ENCODE measurements around the gene SPATA32.
A peak's percentile ranks its signal among the peaks of the same experiment; 100 is the strongest.

SPATA32 gene

DNA sequence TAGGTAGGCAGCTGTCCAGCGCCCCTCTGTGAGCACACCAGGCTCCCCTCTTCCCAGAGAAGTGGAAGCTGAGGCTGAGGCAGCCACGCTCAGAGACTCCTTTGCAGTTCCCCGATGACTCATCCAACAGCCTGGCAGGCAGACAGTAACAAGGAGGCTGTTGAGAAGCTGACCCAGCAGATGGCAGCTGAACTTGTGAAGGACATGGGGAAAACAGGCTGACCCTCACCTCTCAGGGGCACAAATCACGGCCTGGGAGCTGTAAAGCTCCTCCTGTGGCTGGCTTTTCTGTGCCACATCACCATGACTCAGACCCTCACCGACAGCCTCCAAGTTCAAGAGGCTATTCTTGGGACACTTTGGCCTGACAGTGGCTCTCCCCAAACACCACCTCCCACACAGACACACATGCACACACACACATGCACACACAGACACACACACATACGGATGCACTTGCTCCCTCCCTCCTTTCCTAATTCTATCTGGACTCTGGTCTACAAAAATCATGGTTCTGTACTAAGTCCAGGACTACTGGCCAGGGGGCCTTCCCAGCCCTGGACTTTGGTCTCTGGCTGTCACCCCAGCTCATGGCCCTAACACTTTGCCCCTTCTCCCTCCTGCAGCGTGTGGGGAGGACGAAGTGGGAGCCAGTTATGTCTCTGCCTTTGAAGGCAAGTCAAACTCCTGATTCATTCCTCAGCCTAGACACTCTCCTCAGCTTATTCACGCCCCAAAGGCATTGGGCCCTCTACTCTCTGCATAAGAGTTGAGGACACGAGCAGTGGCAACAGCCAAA is 31.7 kb upstream of the SPATA32 start:
- DNase-seq (ENCODE audit: low read depth in 2 of 2): no peak

GRCh38 chr17:45292696-45293412 is 31.0 kb upstream of the SPATA32 start:
- no peak for DNase-seq (ENCODE audit: low read depth in 2 of 2)

DNA sequence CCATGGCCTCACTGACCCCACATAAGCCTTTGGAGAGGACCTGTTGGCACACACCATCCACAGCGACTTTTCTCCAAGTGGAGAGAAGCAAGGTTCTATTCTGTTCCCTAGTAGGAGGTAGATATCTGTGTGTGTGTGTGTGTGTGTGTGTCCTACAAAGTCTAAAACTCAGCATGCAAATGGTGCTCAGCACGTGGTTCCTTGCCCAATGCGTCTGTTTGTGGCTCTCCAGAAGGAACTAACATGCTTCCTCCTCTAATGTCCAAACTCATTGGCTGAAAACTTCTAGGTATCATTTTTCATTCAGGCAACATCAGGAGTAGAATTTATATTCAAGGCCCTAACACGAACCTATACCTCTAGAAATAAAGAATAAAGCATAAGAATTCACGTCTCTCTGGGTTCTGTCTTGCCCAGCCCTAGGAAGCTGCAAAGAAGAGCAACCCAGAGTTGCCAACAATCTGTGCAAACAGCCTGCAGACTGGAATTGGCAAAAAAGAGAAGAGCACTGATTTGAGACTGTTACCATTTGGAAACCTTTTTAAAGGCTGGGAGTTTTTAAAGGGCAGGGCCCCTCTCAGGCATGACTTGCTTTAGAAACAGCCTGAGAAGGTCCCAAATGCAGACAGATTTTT is 29.4 kb upstream of the SPATA32 start:
- no peak for DNase-seq (ENCODE audit: low read depth in 2 of 2)

DNA sequence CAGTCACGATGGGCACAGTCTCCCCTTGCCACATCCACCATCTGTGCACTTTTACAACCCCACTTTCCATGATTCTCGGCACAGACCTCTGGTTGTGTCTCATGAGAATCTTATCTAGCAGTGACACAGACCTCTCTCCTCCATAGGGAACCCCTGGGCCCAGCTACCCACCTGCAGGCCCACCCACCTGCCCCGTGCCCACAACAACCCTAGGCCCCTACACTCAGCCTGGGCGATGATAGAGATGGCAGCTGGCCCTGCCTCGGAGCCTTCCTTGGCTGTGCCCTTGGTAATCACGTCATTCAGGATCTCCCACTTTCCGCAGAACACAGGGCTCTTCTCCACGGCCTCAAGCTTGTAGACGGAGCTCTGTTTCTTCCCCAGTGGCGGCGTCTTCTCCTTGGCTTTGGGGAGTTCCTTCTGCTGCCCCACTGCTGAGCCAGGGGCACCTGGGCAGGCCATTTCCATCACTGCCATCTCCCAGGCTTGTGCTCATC is 28.4 kb upstream of the SPATA32 start:
- DNase-seq (ENCODE audit: low read depth in 2 of 2): no peak

GRCh38 chr17:45289301-45290268 is 27.7 kb upstream of the SPATA32 start:
- DNase-seq (ENCODE audit: low read depth in 2 of 2): no peak

DNA sequence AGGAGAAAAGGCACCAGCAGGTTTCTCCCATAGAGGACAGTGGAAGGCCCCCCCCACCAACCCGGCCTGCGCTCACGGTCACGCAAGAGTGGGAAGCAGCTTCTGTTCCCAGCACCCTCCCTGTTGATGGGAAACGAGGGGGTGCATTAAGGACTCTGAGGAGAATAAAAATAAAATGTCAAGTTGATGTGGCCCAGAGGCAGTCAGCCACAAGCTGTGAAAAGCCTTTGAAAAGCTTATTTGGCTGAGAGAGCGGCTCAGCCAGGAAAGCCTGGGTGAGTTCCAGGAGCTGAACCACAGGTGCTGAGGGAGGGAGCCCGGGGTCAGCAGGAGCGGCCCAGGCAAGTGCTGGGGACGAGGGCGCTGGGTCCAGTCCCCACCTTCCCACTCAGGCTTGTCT is 26.9 kb upstream of the SPATA32 start:
- DNase-seq (ENCODE audit: low read depth in 2 of 2): no peak

GRCh38 chr17:45287526-45288500 is 25.9 kb upstream of the SPATA32 start:
- DNase-seq (ENCODE audit: low read depth in 2 of 2): no peak

DNA sequence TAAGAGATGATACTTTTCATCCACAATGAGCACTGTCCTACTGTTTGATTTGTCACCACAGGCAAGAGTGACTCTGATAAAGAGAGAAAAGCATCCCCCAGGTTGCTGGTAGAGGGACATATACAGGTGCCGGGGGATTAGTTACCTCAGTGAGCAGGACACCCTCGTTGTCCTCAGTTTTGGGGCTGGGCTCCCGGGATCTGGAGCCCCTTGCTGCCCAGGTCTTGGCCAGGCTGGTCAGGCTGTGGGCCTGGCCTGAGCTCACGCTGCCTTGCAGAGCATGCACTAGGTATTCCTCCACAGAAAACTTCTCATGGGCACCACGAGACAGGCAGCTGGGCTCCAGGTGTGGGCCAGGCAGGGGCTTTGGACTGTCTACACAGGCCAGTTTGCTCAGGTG is 24.4 kb upstream of the SPATA32 start:
- DNase-seq (ENCODE audit: low read depth in 2 of 2): no peak

- DNase-seq (ENCODE audit: low read depth in 2 of 2): no peak
Observed at GRCh38 chr17:45284176-45285140, 22.6 kb upstream of the SPATA32 start.

DNA sequence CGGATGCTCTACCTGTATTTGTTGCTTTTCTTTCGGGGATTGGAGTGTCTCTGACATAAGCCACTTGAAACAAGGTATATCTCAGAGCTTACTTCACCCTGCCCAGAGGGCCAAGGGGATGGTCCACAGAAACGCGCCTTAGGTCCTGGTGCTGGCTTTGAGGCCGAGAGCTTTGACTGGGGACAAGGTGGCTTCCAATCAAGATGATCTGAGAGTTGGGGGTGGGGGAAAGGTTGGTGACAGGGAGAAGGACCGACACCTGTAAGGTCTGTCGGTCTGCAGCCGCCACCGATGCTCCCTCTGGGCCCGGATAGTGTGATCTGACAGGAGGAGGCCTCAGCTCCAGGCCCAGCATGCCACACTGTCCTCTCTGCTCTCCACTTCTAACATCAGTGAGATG is 21.8 kb upstream of the SPATA32 start:
- no peak for DNase-seq (ENCODE audit: low read depth in 2 of 2)

GRCh38 chr17:45282683-45283644 is 21.1 kb upstream of the SPATA32 start:
- no peak for DNase-seq (ENCODE audit: low read depth in 2 of 2)

DNA sequence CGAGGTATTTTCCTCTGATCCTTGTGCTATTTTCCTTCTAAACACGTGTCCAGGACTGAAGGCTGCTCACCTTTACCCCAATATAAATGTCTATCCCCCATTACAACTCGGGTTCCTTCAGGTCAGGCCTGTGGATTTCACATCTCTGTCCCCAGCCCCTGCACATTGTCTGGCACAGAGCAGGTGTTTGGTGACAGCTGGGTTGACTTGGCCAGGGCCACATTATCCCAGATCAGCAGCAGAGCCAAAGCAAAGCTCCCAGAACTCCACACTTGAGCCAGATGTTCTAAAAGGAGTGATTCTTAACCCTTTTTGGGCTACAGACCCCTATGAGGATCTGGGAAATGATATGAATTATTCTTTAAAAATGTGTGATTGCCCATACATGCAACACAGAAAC is 18.0 kb upstream of the SPATA32 start:
- no peak for DNase-seq (ENCODE audit: low read depth in 2 of 2)

GRCh38 chr17:45277992-45278391 is 16.1 kb upstream of the SPATA32 start:
- DNase-seq (ENCODE audit: low read depth in 2 of 2): no peak

DNA sequence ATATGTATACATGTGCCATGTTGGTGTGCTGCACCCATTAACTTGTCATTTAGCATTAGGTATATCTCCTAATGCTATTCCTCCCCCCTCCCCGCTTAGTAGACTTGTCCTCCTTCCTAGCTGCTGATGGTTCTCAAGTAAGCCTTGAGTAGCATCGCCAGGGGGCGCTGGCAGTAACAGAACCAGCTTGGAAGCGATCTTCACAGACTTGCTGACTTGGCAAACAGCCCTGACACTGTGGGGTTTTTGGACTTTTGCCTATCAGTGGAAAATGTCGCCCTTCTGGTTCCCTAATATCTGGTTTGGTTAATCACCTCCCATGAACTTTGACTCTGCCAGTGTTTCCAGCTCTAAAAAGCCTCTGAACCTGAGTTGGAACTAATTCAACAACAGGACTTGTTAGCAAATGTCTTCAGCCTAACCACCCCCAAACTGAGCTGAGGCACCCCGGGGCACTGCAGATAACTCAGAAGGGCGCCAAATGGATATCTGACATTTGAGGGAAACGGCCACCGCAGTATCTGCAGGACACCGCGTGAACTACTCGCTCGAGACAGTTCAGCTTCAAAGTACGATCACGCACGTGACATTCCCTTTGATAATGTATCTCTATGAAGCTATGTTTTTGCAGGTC is 15.4 kb upstream of the SPATA32 start:
- DNase-seq (ENCODE audit: low read depth in 2 of 2): peak; percentile 83 to 87

- DNase-seq (ENCODE audit: low read depth in 2 of 2): no peak
Observed at GRCh38 chr17:45276031-45276430, 14.1 kb upstream of the SPATA32 start.

- no peak for DNase-seq (ENCODE audit: low read depth in 2 of 2)
Observed at GRCh38 chr17:45274033-45274432, 12.1 kb upstream of the SPATA32 start.

DNA sequence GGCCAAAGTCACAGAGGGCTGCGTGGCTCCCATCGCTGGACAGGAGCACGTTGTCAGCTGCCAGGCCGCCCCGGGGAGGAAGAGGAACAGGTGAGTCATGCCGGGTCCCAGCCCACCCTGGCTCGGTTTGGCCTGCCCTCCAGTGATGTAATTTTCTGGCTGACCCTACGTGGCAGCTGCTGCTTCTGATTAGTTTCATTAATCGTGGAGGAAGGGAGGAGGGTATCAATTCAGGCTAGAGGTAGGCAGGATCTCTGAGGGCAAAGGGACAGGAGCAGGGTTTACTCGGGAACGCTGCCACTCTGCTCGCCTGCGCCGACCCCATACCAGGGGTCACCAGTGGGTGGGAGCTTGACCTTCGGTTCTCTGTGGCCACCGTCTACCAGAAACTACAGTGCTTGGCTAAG is 11.7 kb upstream of the SPATA32 start:
- no peak for DNase-seq (ENCODE audit: low read depth in 2 of 2)
